PC-9 (cell line): ENCODE results near the gene GNB1.

Experiments
- EZH2 ChIP-seq: fragments of 200-600 bp; sonication (generic); IDR thresholded peaks from 2 replicates; pipeline ENCODE4 v1.8.0; 2017; ENCODE audit warnings: antibody characterized with exemption, low read depth
- TF ChIP-seq, protein P1 (sequence below): fragments of 200-600 bp; sonication (generic); conservative IDR thresholded peaks from 2 replicates; pipeline ENCODE4 v1.6.1; 2017; ENCODE audit warnings: mixed run types, antibody characterized with exemption, mild to moderate bottlenecking, moderate library complexity

DNA sequence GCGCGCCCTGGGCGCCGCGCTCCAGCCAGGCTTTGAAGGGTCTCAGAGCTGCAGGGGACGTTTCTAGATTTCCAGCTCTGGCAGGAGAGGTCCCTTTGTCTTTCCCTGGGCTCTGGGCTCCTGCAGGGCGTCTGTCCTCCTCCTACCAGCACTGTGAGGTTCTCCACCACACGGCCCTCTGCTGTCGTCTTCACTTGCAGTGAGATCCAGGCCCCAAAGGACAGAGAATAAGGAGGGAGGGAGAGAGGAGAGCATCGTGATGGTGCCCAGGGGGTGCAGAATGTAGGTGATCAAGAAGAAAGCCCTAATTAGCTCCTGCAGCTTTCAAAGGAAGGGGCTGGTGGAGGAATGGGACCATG lies 4.2 kb upstream of the GNB1 start:
- TF ChIP-seq, protein P1, sequence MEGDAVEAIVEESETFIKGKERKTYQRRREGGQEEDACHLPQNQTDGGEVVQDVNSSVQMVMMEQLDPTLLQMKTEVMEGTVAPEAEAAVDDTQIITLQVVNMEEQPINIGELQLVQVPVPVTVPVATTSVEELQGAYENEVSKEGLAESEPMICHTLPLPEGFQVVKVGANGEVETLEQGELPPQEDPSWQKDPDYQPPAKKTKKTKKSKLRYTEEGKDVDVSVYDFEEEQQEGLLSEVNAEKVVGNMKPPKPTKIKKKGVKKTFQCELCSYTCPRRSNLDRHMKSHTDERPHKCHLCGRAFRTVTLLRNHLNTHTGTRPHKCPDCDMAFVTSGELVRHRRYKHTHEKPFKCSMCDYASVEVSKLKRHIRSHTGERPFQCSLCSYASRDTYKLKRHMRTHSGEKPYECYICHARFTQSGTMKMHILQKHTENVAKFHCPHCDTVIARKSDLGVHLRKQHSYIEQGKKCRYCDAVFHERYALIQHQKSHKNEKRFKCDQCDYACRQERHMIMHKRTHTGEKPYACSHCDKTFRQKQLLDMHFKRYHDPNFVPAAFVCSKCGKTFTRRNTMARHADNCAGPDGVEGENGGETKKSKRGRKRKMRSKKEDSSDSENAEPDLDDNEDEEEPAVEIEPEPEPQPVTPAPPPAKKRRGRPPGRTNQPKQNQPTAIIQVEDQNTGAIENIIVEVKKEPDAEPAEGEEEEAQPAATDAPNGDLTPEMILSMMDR = no peak
- no peak for TF ChIP-seq EZH2
